Medulla oblongata (tissue), 1 donor: ENCODE data around the gene FAM20C.
A peak's percentile ranks its signal among the peaks of the same experiment; 100 is the strongest.

Experiments
- DNase-seq: peaks from one replicate; pipeline ENCODE4 v3.0.0-alpha.2; 2015; ENCODE audit errors: extremely low spot score

FAM20C gene

GRCh38 chr7:208816-209215, 16.4 kb downstream of the FAM20C start:
- no peak for DNase-seq

GRCh38 chr7:209416-209815, 17.0 kb downstream of the FAM20C start:
- DNase-seq = no peak

GRCh38 chr7:209906-210305, 17.5 kb downstream of the FAM20C start:
- DNase-seq = no peak

DNA sequence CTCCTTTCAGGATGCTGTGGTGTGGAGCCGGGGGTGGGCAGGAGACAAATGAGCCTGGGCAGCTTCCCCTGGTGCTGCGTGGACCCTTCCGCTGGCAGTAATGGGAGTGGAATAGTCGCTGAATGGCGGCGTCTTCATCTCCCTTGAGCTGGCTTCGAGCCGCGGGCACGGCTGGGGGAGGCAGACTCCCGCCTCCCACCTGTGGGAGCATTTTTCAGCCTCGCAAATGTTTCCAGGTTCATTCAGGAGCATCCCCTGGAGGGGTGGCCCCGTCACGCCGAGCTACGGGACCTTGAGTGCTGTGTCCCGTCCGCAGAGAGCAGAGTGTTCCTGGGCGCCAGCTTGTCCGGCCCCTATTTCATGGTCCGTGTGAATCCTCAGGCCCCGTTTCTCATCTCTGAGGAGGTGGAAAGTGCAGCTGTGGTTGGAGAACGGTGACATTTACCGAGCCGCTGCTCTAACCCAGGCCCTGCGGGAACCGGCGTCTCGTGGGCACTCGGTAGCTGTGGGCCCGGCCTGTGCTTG, 18.1 kb downstream of the FAM20C start:
- DNase-seq = no peak

- no peak for DNase-seq
These were observed 18.8 kb downstream of the FAM20C start for GRCh38 chr7:211033-211714.

DNA sequence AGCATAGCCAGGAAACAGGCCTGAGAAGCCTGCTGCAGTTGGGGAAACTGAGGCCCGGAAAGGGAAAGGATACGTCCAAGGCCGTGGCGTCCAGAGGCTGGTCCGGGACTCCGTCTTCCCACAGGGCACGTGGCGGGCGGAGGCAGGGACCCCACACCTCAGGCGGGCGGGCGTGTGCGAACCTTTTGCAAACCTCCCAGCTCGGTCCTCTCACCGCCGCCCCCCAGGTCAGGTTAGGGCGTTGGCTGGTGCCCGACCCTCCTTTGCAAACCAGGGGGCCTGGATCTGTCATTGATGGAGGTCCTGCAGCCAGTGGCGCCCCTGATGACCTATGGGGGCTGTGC, 19.3 kb downstream of the FAM20C start:
- no peak for DNase-seq

- DNase-seq = no peak
These were observed 20.4 kb downstream of the FAM20C start for GRCh38 chr7:212754-213153.

DNA sequence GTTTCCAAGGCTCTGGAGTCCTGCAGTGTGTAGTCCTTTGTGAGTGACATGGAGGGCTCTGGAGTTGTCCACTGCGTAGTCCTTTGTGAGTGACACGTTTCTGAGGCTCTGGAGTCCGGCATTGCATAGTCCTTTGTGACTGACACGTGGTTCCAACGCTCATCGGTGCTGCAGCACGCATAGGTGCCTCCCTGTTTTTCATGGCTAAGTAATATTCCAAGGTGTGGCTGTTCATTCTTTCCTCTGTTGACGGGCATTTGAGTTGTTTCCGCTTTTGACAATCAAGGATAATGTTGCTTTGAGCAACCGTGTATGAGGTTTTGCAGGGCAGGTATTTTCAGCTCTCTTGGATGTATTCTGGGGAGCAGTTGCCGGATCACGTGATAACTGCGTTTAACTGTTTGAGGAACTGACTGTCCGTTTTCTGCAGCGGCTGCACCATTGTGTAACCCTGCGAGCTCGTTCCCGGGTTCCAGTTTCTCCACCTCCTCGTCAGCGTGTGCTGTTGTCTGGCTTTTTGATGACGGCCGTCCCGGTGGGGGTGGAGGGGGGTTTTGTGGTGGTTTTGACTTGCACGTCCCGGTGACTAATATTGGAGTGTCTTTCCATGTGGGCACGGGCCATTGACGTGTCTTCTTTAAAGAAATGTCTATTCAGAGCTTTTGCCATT, 21.1 kb downstream of the FAM20C start:
- DNase-seq = no peak

GRCh38 chr7:214410-215212, 22.2 kb downstream of the FAM20C start:
- no peak for DNase-seq

GRCh38 chr7:216360-217300, 24.3 kb downstream of the FAM20C start:
- DNase-seq = no peak

GRCh38 chr7:217781-218180, 25.4 kb downstream of the FAM20C start:
- DNase-seq = no peak

DNA sequence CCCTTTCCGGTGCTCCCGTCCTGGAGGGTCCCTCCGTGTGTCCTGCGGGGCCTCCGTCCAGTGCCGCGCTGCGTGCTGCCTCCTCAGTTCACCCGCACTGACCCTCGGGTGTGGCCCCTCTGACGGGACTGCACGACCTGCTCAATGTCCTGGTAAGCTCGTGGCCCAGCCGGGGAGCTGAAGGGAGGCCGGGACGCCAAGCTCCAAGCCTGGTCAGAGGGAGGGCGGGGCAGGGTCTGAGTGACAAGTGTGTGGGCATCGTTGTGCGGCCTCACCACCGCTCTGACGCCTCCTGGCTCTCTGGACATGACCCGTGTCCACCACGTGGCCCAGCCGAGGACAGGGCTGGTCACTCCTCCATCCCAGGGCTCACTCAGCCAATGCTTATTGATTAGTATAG, 25.9 kb downstream of the FAM20C start:
- no peak for DNase-seq

DNA sequence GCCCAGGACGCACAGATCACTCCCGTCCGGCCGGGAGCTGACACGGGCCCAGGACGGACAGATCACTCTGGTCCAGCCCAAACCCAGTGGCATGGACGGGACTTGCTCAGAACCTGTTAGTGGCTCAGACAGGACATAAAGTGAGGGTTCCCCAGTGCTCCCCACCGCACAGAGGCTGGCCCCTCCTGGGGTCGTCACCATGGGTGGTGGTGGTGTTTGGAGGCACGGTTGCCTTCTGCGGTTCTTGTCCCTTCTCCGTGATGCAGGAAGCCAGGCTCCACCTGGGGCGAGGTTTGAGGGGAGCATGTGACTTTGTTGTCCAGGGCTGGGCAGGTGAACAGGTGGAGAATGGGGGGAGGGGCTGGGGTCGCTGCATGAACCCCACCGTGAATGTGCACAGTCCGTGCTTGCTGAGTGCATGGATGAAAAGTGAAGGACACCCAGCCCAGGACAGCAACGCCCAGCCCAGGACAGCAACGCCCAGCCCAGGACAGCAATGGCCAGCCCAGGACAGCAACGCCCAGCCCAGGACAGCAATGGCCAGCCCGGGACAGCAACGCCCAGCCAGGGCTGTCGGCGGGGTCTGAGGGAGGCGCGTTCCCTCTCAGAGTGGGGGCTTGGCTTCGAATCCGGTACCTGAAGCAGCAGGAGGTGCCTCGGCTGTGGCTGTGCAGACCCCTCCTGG, 26.7 kb downstream of the FAM20C start:
- DNase-seq = no peak

DNA sequence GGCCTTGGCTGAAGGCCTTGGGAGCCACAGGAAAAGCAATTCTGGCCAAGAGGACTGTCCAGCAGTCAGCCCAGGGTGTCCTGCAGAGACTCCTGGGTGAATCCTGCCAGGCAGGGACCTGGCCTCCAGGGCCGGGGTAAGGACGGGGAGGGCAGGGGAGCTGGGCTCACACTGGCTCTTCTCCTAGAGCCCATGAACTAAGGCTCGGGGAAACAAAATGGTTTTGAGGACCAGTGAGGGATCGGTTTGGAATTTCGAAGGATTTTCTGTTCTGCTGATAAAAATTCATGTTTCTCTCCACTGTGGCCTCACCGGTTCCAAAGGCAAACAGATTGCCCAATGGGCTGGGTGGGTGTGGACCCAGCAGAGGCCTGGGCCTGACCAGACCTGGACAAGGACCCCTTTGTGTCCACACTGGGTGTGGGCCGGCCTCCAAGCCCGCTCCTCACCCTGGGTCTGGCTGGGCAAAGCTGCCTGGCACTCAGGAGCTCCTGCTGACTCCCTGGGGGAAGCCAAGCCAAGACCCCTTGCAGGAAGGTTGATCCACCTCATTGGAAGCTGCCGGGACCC, 27.3 kb downstream of the FAM20C start:
- DNase-seq = peak; percentile 77

- DNase-seq = no peak
These were observed 27.9 kb downstream of the FAM20C start for GRCh38 chr7:220151-220841.

- DNase-seq = no peak
These were observed 29.8 kb downstream of the FAM20C start for GRCh38 chr7:221978-222715.

DNA sequence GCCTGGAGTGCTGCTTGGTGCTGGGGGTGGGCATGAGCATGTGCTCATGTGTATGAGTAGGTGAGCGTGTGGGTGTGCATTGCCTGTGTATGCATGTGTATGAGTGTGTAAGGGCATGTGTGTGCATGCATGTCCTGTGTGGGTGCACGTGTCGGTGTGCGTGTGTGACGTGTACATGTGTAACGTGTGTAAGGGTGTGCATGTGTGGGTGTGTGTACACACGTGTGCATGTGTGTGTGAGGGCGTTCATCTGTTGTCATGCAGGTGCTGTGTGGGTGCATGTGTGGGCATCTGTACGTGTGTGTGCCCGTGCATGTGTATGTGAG, 30.3 kb downstream of the FAM20C start:
- no peak for DNase-seq

GRCh38 chr7:223118-223800, 30.9 kb downstream of the FAM20C start:
- DNase-seq = no peak

GRCh38 chr7:223861-224260, 31.5 kb downstream of the FAM20C start:
- DNase-seq = no peak
